ENCODE measurements around the gene RPS6KL1. TPM values are rescaled to one million over a fixed set of nuclear protein-coding genes. Genes with fewer than 3 reads are reported as not detected.

RPS6KL1 gene
- total RNA-seq, 4 donors from 2014 or later = 0.83 to 1.7 (median 1.3) TPM

GRCh38 chr14:74963705-74964271 lies 40.7 kb upstream of the RPS6KL1 start:
- Histone ChIP-seq H3K36me3 (no peaks in the 10 kb centered on the region), H3K9me3 (no peaks in the 10 kb centered on the region), H3K4me3 (no peak overlapping the region), H3K4me1 (peaks cover 0 to 28% (median 10%) of the 10 kb centered on the region in 3 donors), H3K27ac (no peak overlapping the region), H3K27me3 (no peaks in the 10 kb centered on the region)
- 25 to 42% methylated on average over 9 of the region's 9 CpGs for WGBS, 2 donors
- intact Hi-C loops (cut with DNase I) = no loop called here
- no peak for DNase-seq
- TF ChIP-seq POLR2A (IDR thresholded peaks at IDR 0.05) (no peak), CTCF (IDR thresholded peaks at IDR 0.05) (no peak)

GRCh38 chr14:74963178-74963704 lies 40.2 kb upstream of the RPS6KL1 start:
- intact Hi-C loops (cut with DNase I) = no loop called here
- 62 to 66% methylated on average over 4 to 8 of the region's 12 CpGs for WGBS, 2 donors
- H3K36me3 ChIP-seq = no peaks in the 10 kb centered on the region
- H3K4me3 ChIP-seq = no peak overlapping the region
- no peaks in the 10 kb centered on the region for H3K27me3 ChIP-seq
- H3K27ac ChIP-seq = no peak overlapping the region
- H3K4me1 ChIP-seq = peaks cover 0 to 28% (median 10%) of the 10 kb centered on the region in 3 donors
- TF ChIP-seq CTCF (IDR thresholded peaks at IDR 0.05) = no peak
- TF ChIP-seq POLR2A (IDR thresholded peaks at IDR 0.05) = no peak
- H3K9me3 ChIP-seq = no peaks in the 10 kb centered on the region
- DNase-seq = no peak

GRCh38 chr14:74962493-74962892 lies 39.4 kb upstream of the RPS6KL1 start:
- Histone ChIP-seq H3K27ac (no peak overlapping the region), H3K4me3 (no peak overlapping the region), H3K9me3 (no peaks in the 10 kb centered on the region), H3K27me3 (no peaks in the 10 kb centered on the region), H3K36me3 (no peaks in the 10 kb centered on the region), H3K4me1 (peaks cover 0 to 28% (median 10%) of the 10 kb centered on the region in 3 donors)
- WGBS, 2 donors = 64 to 71% methylated on average over 6 to 7 of the region's 8 CpGs
- no peak for DNase-seq
- intact Hi-C loops (cut with DNase I) = no loop called here
- TF ChIP-seq POLR2A (IDR thresholded peaks at IDR 0.05) (no peak), CTCF (IDR thresholded peaks at IDR 0.05) (no peak)

- Histone ChIP-seq H3K9me3 (no peaks in the 10 kb centered on the region), H3K4me3 (no peak overlapping the region), H3K27ac (no peak overlapping the region), H3K4me1 (peaks cover 0 to 28% (median 10%) of the 10 kb centered on the region in 3 donors), H3K27me3 (no peaks in the 10 kb centered on the region), H3K36me3 (no peaks in the 10 kb centered on the region)
- intact Hi-C loops (cut with DNase I) = no loop called here
- WGBS, 2 donors = 37 to 69% methylated on average over 2 to 11 of the region's 11 CpGs
- DNase-seq = no peak
- TF ChIP-seq POLR2A (IDR thresholded peaks at IDR 0.05) = no peak
- no peak for TF ChIP-seq CTCF (IDR thresholded peaks at IDR 0.05)
These were observed 39.0 kb upstream of the RPS6KL1 start for GRCh38 chr14:74962046-74962445.

GRCh38 chr14:74961238-74961911 lies 38.3 kb upstream of the RPS6KL1 start:
- DNase-seq = no peak
- no peaks in the 10 kb centered on the region for H3K9me3 ChIP-seq
- no peaks in the 10 kb centered on the region for H3K27me3 ChIP-seq
- intact Hi-C loops (cut with DNase I) = no loop called here
- H3K27ac ChIP-seq = no peak overlapping the region
- no peak overlapping the region for H3K4me3 ChIP-seq
- 78 to 84% methylated on average over 5 of the region's 5 CpGs for WGBS, 2 donors
- H3K36me3 ChIP-seq = no peaks in the 10 kb centered on the region
- no peak for TF ChIP-seq POLR2A (IDR thresholded peaks at IDR 0.05)
- no peak for TF ChIP-seq CTCF (IDR thresholded peaks at IDR 0.05)
- H3K4me1 ChIP-seq = peaks cover 0 to 28% (median 10%) of the 10 kb centered on the region in 3 donors

Measured in esophagus squamous epithelium (tissue), 5 donors.